Panc1 (cell line): ENCODE measurements around the gene MYH14. TPM values are rescaled to one million over a fixed set of nuclear protein-coding genes. Genes with fewer than 3 reads are reported as not detected.

Source experiments
- ATAC-seq: fragments of 200-7000 bp; cut with Tn5 transposase; 2 replicates; pipeline ENCODE4 v1.9.1; 2020; ENCODE audit warnings: mild to moderate bottlenecking, moderate library complexity
- BruUV-seq: library from RNA; stranded (reverse); fragments of 400-500 nt; replicated peaks from 2 replicates; lab custom pipeline; 2021; lab: Mats Ljungman, UMichigan
- CTCF ChIA-PET: fragments of 300-600 bp; sonication (Branson Sonifier 250); formaldehyde crosslinking; loops from one replicate; lab custom pipeline; 2022; ENCODE audit warnings: antibody characterized with exemption; lab: Charles Lee
- POLR2A ChIA-PET: fragments of 300-600 bp; sonication (Branson Sonifier 250); formaldehyde crosslinking; loops from one replicate; lab custom pipeline; 2022; ENCODE audit warnings: antibody characterized with exemption; lab: Charles Lee
- DNase-seq: peaks from one replicate; pipeline ENCODE4 v3.0.0-alpha.2; 2010; ENCODE audit warnings: low read depth, low spot score
- H3K27ac ChIP-seq: 2 replicates; pipeline ENCODE4 v1.5.1; 2011; ENCODE audit warnings: mild to moderate bottlenecking, low read length, inconsistent platforms
- H3K27me3 ChIP-seq: fragments of 200-500 bp; sonication (Bioruptor generic); 2 replicates; pipeline ENCODE4 v1.6.0; 2014; ENCODE audit warnings: low read length, inconsistent platforms; ENCODE audit not compliant: control insufficient read depth, insufficient read depth
- H3K36me3 ChIP-seq: fragments of 200-500 bp; sonication (Bioruptor generic); 2 replicates; pipeline ENCODE4 v1.5.1; 2014; ENCODE audit warnings: inconsistent platforms, mild to moderate bottlenecking, low read length, moderate library complexity; ENCODE audit not compliant: control insufficient read depth, insufficient read depth
- H3K4me1 ChIP-seq: 2 replicates; pipeline ENCODE4 v1.5.1; 2011; ENCODE audit warnings: inconsistent platforms, mild to moderate bottlenecking, low read length, moderate library complexity; ENCODE audit not compliant: control insufficient read depth, insufficient read depth
- H3K4me3 ChIP-seq, 2 experiments: 2 replicates each; pipeline ENCODE4 v1.5.1; 2011 to 2012; ENCODE audit warnings: low read depth in 2 of 2, low read length in 2 of 2, mild to moderate bottlenecking in 2 of 2, inconsistent platforms in 1 of 2, moderate library complexity in 1 of 2
- H3K9me3 ChIP-seq: fragments of 200-500 bp; sonication (Bioruptor generic); 2 replicates; pipeline ENCODE4 v1.5.1; 2014; ENCODE audit warnings: low read depth, mild to moderate bottlenecking, inconsistent platforms, low read length, moderate library complexity; ENCODE audit not compliant: control insufficient read depth, insufficient read depth
- POLR2AphosphoS5 ChIP-seq: IDR thresholded peaks from 2 replicates; pipeline ENCODE4 v1.6.1; 2012; ENCODE audit warnings: mild to moderate bottlenecking, low read depth, low read length, moderate library complexity
- SIN3A ChIP-seq: IDR thresholded peaks from 2 replicates; pipeline ENCODE4 v1.6.1; 2012; ENCODE audit warnings: low read depth, mild to moderate bottlenecking, low read length, moderate library complexity, borderline replicate concordance; ENCODE audit not compliant: insufficient read depth
- TCF7L2 ChIP-seq: IDR thresholded peaks from 2 replicates; pipeline ENCODE4 v1.6.1; 2011; ENCODE audit warnings: mild to moderate bottlenecking, low read depth, low read length, inconsistent platforms
- in situ Hi-C: cut with HindIII; loops from 2 replicates; pipeline ENCODE4 v1.10.0; 2016; ENCODE audit warnings: low sequenced_read_pairs, low pct_unique_long_range_greater_than_20kb
- intact Hi-C: fragments of 100-400 bp; cut with micrococcal nuclease; formaldehyde crosslinking; loops from one replicate; pipeline ENCODE4 v1.10.0; 2022; ENCODE audit not compliant: unreplicated experiment
- total RNA-seq: library from RNA; stranded (reverse); gene quantifications from one replicate; pipeline ENCODE4 v1.2.1, GENCODE V29; 2021; ENCODE audit not compliant: unreplicated experiment
- TF ChIP-seq, protein P1 (sequence below), 2 experiments: IDR thresholded peaks; 2 replicates each; pipeline ENCODE4 v1.6.1; 2011 to 2012; ENCODE audit warnings: low read depth in 2 of 2, control low read depth in 1 of 2, low read length in 1 of 2, mild to moderate bottlenecking in 1 of 2, moderate library complexity in 1 of 2; ENCODE audit not compliant: insufficient read depth in 1 of 2
- TF ChIP-seq, protein P2 (sequence below): fragments of 450-650 bp; IDR thresholded peaks from 2 replicates; pipeline ENCODE4 v1.5.1; 2017; ENCODE audit warnings: mild to moderate bottlenecking

MYH14 gene
- total RNA-seq, 1 experiment from 2014 or later = 23.8 TPM

DNA sequence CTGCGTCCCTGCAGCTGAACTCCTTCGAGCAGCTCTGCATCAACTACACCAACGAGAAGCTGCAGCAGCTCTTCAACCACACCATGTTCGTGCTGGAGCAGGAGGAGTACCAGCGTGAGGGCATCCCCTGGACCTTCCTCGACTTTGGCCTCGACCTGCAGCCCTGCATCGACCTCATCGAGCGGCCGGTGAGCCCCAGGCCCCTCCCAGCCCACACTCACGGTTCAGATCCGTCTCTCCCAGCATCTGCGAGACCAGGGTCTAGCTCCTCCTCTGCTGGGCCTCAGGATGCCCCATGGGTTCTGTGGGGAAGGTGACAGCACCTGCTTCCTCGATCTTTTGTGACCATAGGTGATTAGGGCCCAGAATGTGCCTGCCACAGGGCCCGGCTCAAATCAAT, 46.2 kb downstream of the MYH14 start:
- no peaks in the 10 kb centered on the region for H3K36me3 ChIP-seq
- peaks cover 4% of the 10 kb centered on the region; the same call in 1 of the 2 replicates for H3K9me3 ChIP-seq
- H3K27me3 ChIP-seq = no peaks in the 10 kb centered on the region
- BruUV-seq = no TSS peak
- no peak overlapping the region for H3K27ac ChIP-seq
- ATAC-seq = no peak
- intact Hi-C loops = no loop called here
- in situ Hi-C loops = no loop called here
- CTCF ChIA-PET = interaction anchor here (0.6 kb wide), 1 partner anchor 90 kb away, joined by 4 read pairs; no protein-coding TSS in a partner anchor
- H3K4me1 ChIP-seq = no peaks in the 10 kb centered on the region
- no peak for DNase-seq
- POLR2A ChIA-PET = no interaction called here
- TF ChIP-seq POLR2AphosphoS5 (no peak), TCF7L2 (no peak), SIN3A (no peak)
- TF ChIP-seq, protein P1, sequence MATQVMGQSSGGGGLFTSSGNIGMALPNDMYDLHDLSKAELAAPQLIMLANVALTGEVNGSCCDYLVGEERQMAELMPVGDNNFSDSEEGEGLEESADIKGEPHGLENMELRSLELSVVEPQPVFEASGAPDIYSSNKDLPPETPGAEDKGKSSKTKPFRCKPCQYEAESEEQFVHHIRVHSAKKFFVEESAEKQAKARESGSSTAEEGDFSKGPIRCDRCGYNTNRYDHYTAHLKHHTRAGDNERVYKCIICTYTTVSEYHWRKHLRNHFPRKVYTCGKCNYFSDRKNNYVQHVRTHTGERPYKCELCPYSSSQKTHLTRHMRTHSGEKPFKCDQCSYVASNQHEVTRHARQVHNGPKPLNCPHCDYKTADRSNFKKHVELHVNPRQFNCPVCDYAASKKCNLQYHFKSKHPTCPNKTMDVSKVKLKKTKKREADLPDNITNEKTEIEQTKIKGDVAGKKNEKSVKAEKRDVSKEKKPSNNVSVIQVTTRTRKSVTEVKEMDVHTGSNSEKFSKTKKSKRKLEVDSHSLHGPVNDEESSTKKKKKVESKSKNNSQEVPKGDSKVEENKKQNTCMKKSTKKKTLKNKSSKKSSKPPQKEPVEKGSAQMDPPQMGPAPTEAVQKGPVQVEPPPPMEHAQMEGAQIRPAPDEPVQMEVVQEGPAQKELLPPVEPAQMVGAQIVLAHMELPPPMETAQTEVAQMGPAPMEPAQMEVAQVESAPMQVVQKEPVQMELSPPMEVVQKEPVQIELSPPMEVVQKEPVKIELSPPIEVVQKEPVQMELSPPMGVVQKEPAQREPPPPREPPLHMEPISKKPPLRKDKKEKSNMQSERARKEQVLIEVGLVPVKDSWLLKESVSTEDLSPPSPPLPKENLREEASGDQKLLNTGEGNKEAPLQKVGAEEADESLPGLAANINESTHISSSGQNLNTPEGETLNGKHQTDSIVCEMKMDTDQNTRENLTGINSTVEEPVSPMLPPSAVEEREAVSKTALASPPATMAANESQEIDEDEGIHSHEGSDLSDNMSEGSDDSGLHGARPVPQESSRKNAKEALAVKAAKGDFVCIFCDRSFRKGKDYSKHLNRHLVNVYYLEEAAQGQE (IDR thresholded peaks at IDR 0.05; ENCODE audit: insufficient read depth in 1 of 2, low read depth in 2 of 2, low read length in 1 of 2) = no peak
- TF ChIP-seq, protein P2, sequence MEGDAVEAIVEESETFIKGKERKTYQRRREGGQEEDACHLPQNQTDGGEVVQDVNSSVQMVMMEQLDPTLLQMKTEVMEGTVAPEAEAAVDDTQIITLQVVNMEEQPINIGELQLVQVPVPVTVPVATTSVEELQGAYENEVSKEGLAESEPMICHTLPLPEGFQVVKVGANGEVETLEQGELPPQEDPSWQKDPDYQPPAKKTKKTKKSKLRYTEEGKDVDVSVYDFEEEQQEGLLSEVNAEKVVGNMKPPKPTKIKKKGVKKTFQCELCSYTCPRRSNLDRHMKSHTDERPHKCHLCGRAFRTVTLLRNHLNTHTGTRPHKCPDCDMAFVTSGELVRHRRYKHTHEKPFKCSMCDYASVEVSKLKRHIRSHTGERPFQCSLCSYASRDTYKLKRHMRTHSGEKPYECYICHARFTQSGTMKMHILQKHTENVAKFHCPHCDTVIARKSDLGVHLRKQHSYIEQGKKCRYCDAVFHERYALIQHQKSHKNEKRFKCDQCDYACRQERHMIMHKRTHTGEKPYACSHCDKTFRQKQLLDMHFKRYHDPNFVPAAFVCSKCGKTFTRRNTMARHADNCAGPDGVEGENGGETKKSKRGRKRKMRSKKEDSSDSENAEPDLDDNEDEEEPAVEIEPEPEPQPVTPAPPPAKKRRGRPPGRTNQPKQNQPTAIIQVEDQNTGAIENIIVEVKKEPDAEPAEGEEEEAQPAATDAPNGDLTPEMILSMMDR = no peak
- no peak overlapping the region for H3K4me3 ChIP-seq

DNA sequence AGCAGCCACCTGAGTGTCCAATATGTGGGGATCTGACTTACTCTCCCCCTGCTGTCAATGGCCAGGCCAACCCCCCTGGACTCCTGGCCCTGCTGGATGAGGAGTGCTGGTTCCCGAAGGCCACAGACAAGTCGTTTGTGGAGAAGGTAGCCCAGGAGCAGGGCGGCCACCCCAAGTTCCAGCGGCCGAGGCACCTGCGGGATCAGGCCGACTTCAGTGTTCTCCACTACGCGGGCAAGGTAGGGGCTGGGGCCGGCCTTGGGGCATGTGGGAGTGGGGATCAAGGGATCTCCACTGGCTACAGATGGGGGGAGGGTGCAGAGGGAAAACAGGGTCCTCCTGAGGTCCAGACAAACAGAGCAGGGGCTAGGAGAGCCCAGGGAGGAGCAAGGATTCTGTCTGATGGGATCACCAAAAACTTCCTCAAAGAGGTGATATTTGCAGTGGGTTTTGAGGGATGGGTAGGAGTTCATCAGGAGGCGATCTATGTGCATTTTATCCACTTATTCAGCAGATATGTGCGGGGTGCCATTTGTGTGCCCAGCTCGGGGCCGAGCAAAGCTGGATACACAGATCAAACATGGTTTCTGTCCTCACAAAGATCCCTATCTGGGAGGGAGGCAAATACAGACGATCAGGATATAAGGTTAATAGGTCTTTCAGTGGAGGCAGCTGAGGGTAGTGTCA, 47.2 kb downstream of the MYH14 start:
- ChIA-PET POLR2A (no interaction called here), CTCF (no interaction called here)
- no TSS peak for BruUV-seq
- ATAC-seq = no peak
- in situ Hi-C loops (no loop called here), intact Hi-C loops (no loop called here)
- Histone ChIP-seq H3K9me3 (peaks cover 4% of the 10 kb centered on the region; the same call in 1 of the 2 replicates), H3K4me1 (no peaks in the 10 kb centered on the region), H3K36me3 (no peaks in the 10 kb centered on the region), H3K4me3 (no peak overlapping the region), H3K27me3 (no peaks in the 10 kb centered on the region), H3K27ac (no peak overlapping the region)
- TF ChIP-seq, protein P2 = no peak
- TF ChIP-seq TCF7L2 (no peak), POLR2AphosphoS5 (no peak), SIN3A (no peak)
- TF ChIP-seq, protein P1 (IDR thresholded peaks at IDR 0.05; ENCODE audit: insufficient read depth in 1 of 2, low read depth in 2 of 2, low read length in 1 of 2) = no peak
- no peak for DNase-seq
